Measurements from ENCODE around the gene HDLBP.

- TF ChIP-seq CTCF (IDR thresholded peaks at IDR 0.05 in 8 of 11, conservative IDR thresholded peaks at IDR 0.05 in 3 of 11): no peak
- TF ChIP-seq POLR2A (IDR thresholded peaks at IDR 0.05): no peak
- TF ChIP-seq POLR2AphosphoS5 (IDR thresholded peaks at IDR 0.05): peak in 2 of 3 donors; percentile 14 to 45
These were observed 89.5 kb downstream of the HDLBP start for GRCh38 chr2:241225983-241226382.

Measured in spleen (tissue), 7 donors.